Naive thymus-derived CD4-positive, alpha-beta T cell (primary cell): ENCODE measurements around the gene RUBCN. TPM values are rescaled to one million over a fixed set of nuclear protein-coding genes. Genes with fewer than 3 reads are reported as not detected.
A peak's percentile ranks its signal among the peaks of the same experiment; 100 is the strongest.
"Not testable (repeated sequence)": the region's sequence is repeated elsewhere in the genome, so short reads cannot be mapped to it uniquely, and the experiment has no call there.

Source experiments
- ATAC-seq: fragments of 150-1000 bp; cut with Tn5 transposase; 2 replicates; pipeline ENCODE4 v1.10.0; 2021; ENCODE audit warnings: mild to moderate bottlenecking, moderate library complexity
- CTCF ChIA-PET: fragments of 350-600 bp; sonication (Branson Sonifier 250); formaldehyde crosslinking; loops from one replicate; lab custom pipeline; 2021; ENCODE audit warnings: antibody characterized with exemption; lab: Charles Lee
- POLR2A ChIA-PET: fragments of 350-600 bp; sonication (Branson Sonifier 250); formaldehyde crosslinking; loops from one replicate; lab custom pipeline; 2021; ENCODE audit warnings: antibody characterized with exemption, inconsistent platforms; lab: Charles Lee
- DNase-seq, 9 donors: peaks; one replicate each; pipeline versions ENCODE4 v3.0.0 to v3.0.0-alpha.2; 2020 to 2022; ENCODE audit warnings: mixed read lengths in 1 of 9
- H3K27ac ChIP-seq: one replicate; pipeline ENCODE4 v1.7.0; 2013; ENCODE audit warnings: mild to moderate bottlenecking, low read depth, low read length, moderate library complexity
- H3K27me3 ChIP-seq, 2 donors: one replicate each; pipeline ENCODE4 v1.7.0; 2013; ENCODE audit warnings: low read length in 2 of 2, mild to moderate bottlenecking in 2 of 2, moderate library complexity in 2 of 2; ENCODE audit not compliant: control insufficient read depth in 2 of 2, insufficient read depth in 2 of 2
- H3K36me3 ChIP-seq, 3 experiments: 1 replicate in 2 of 3; 2 replicates in 1 of 3; pipeline ENCODE4 v1.7.0; 2013; ENCODE audit warnings: low read length in 3 of 3, mild to moderate bottlenecking in 3 of 3, moderate library complexity in 1 of 3; ENCODE audit not compliant: insufficient read depth in 3 of 3, control insufficient read depth in 2 of 3
- H3K4me1 ChIP-seq, 2 donors: one replicate each; pipeline ENCODE4 v1.7.0; 2013; ENCODE audit warnings: low read length in 2 of 2, mild to moderate bottlenecking in 2 of 2, moderate library complexity in 1 of 2; ENCODE audit not compliant: control insufficient read depth in 2 of 2, insufficient read depth in 2 of 2
- H3K4me3 ChIP-seq: 2 replicates; pipeline ENCODE4 v1.7.0; 2013; ENCODE audit warnings: mild to moderate bottlenecking, low read length
- H3K9me3 ChIP-seq, 3 experiments: 1 replicate in 2 of 3; 2 replicates in 1 of 3; pipeline ENCODE4 v1.7.0; 2013; ENCODE audit warnings: low read length in 3 of 3; ENCODE audit not compliant: control insufficient read depth in 2 of 3
- H3K27ac Mint-ChIP-seq, 9 donors: one replicate each; pipeline ENCODE4 v1.8.0; 2020 to 2022; ENCODE audit warnings: mixed read lengths in 9 of 9, mild to moderate bottlenecking in 8 of 9, moderate library complexity in 5 of 9, inconsistent platforms in 2 of 9
- H3K27me3 Mint-ChIP-seq, 5 donors: one replicate each; pipeline ENCODE4 v1.8.0; 2021 to 2022; ENCODE audit warnings: mixed read lengths in 5 of 5, mild to moderate bottlenecking in 1 of 5
- H3K36me3 Mint-ChIP-seq, 5 donors: one replicate each; pipeline ENCODE4 v1.8.0; 2020 to 2022; ENCODE audit warnings: mixed read lengths in 5 of 5, mild to moderate bottlenecking in 3 of 5, inconsistent platforms in 1 of 5
- H3K4me1 Mint-ChIP-seq, 7 donors: one replicate each; pipeline ENCODE4 v1.8.0; 2020 to 2022; ENCODE audit warnings: mixed read lengths in 7 of 7, mild to moderate bottlenecking in 3 of 7, inconsistent platforms in 1 of 7
- H3K4me3 Mint-ChIP-seq, 10 donors: one replicate each; pipeline ENCODE4 v1.8.0; 2020 to 2022; ENCODE audit warnings: mild to moderate bottlenecking in 10 of 10, mixed read lengths in 10 of 10, moderate library complexity in 6 of 10, inconsistent platforms in 2 of 10
- H3K9me3 Mint-ChIP-seq, 11 donors: one replicate each; pipeline ENCODE4 v1.8.0; 2020 to 2022; ENCODE audit warnings: mixed read lengths in 11 of 11, mild to moderate bottlenecking in 4 of 11, inconsistent platforms in 1 of 11, moderate library complexity in 1 of 11
- intact Hi-C, 2 donors: fragments of 100-400 bp; cut with micrococcal nuclease; formaldehyde crosslinking; loops; one replicate each; pipeline ENCODE4 v1.15.1; 2023
- polyA plus RNA-seq, 2 donors: library from polyadenylated mRNA; unstranded; fragments of 300-500 nt; fragmentation: Illumina TruSeq; gene quantifications; one replicate each; pipeline ENCODE4 v1.2.3, GENCODE V29; 2021
- total RNA-seq, 6 experiments: library from RNA in 5 of 6; stranded (reverse) in 5 of 6; gene quantifications; 1 replicate in 5 of 6; 2 replicates in 1 of 6; pipeline ENCODE4 v1.2.3 and lab custom pipeline; 2021 to 2026

Gene RUBCN
- total and polyA plus RNA-seq, 7 experiments from 2014 or later: 23.2 to 61.7 (median 45.7) TPM

DNA sequence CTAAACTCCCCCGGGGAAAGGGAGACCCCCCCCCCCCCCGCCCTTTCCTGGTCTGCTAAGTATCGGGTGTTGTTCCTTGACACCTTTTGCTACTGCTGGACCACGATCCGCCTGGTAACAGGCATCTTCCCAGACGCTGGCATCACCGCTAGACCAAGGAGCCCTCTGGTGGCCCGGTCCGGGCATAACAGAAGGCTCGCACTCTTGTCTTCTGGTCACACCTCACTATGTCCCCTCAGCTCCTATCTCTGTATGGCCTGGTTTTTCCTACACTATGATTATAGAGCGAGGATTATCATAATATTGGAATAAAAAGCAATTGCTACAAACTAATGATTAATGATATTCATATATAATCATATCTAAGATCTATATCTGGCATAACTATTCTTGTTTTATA lies 104.7 kb downstream of the RUBCN start:
- intact Hi-C loops: loop anchor here in 1 of 2 donors (1.0 kb wide), 1 partner anchor 33 kb away; no protein-coding TSS in a partner anchor
- ChIA-PET CTCF (interaction anchor here (0.7 to 1.3 kb wide), 2 partner anchors 33 to 34 kb away, joined by 4 to 10 read pairs; no protein-coding TSS in a partner anchor), POLR2A (interaction anchor here (1.3 kb wide), 1 partner anchor 33 kb away, joined by 5 read pairs; no protein-coding TSS in a partner anchor)
- DNase-seq: peak in 1 of 9 donors; percentile 24
- not testable (repeated sequence) for H3K4me1 Mint-ChIP-seq, H3K36me3 Mint-ChIP-seq, H3K27ac Mint-ChIP-seq, H3K4me3 ChIP-seq, H3K36me3 ChIP-seq, H3K4me3 Mint-ChIP-seq, H3K4me1 ChIP-seq, H3K27ac ChIP-seq, H3K27me3 Mint-ChIP-seq, H3K9me3 ChIP-seq, H3K9me3 Mint-ChIP-seq, H3K27me3 ChIP-seq, ATAC-seq

DNA sequence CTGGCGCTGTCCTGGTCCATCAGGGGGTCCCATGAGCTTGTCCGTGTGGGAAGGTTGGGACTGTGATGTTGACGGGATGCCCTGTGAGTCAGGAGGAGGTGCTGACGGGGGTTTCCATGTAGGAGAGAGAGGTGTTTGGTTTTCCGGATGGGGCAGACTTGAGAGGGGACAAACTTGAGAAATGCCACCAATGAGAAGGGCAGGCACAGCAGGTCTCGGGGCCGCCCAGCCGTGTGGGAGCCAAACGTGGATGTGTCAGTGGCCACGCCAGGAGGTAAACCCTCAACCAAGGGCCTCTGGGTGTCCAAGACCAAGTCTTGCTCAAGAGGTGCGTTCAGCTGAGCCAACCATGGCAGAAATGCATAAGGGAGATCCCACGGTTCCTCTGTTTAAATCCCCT lies 105.9 kb downstream of the RUBCN start:
- CTCF ChIA-PET: interaction anchor here (1.3 kb wide), 1 partner anchor 31 kb away, joined by 5 read pairs; no protein-coding TSS in a partner anchor
- H3K27ac ChIP-seq, H3K36me3 Mint-ChIP-seq, POLR2A ChIA-PET, intact Hi-C loops, H3K36me3 ChIP-seq, H3K27me3 ChIP-seq, H3K4me1 ChIP-seq, H3K27ac Mint-ChIP-seq, H3K4me3 ChIP-seq, H3K9me3 Mint-ChIP-seq, ATAC-seq, H3K4me3 Mint-ChIP-seq, DNase-seq, H3K27me3 Mint-ChIP-seq, H3K9me3 ChIP-seq: not testable (repeated sequence)
- peaks cover 0 to 12% (median 8%) of the 10 kb centered on the region in 7 donors for H3K4me1 Mint-ChIP-seq

DNA sequence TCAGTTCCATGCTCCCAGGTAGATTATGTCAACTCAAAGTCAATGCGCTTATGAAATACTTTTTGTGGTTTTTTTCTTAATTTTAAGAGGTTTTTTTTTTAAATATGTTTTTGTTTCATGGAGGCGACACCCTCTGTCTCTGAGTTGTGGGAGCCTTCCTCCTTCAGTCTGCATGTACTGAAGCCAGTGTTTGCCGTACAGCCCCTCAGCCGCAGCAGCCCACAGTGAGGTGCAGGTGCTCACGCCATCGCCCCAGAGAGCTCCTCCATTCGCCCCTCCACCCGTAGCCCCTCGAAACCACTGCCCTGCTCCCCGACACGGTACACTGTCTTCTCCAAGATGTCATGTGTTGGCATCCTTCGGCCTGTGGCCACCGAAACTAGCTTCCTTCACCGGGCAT lies 107.4 kb downstream of the RUBCN start:
- ATAC-seq, H3K27me3 Mint-ChIP-seq, H3K4me1 ChIP-seq, H3K27ac ChIP-seq, H3K9me3 ChIP-seq, CTCF ChIA-PET, intact Hi-C loops, H3K9me3 Mint-ChIP-seq, H3K27ac Mint-ChIP-seq, H3K27me3 ChIP-seq, H3K36me3 Mint-ChIP-seq, H3K36me3 ChIP-seq, H3K4me3 ChIP-seq, DNase-seq, POLR2A ChIA-PET: not testable (repeated sequence)
- Mint-ChIP-seq H3K4me1 (peaks cover 0 to 12% (median 8%) of the 10 kb centered on the region in 7 donors), H3K4me3 (peak overlapping the region in 1 of 10 donors; percentile 79)

DNA sequence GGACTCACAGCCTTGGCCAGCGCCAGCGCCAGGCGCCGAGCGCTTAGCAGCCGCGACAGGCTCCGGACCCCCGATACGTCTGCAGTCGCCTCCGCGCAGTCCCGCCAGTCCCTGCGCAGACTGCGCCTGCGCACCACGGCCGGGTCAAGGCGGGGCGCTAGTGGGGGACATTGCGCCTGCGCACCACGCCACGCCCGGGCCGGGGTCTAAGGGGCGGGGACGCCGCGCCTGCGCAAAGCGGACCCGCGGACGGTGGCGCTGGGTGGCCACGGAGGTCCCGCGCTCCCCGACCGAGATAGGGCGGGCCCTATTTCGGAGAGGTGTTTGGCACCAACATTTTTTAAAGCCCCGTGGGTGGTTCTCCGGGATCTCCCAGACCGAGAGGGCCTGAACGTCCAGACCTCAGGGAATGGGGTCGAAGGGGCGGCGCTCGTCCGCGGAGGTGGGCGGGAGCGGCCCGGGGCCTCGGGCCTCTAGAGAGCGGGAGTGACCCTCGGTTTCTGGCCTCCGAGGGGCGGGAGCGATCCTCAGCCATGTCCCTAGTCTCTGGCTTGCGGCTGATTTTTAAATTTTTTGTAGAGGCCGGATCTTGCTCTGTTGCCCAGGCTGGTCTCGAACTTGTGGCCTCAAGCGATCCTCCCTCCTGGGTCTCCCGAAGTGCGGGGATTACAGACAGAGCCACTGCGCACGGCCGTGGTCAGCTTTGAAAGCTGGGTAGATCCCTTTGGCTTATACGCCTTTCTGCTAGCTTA lies 108.8 kb downstream of the RUBCN start:
- intact Hi-C loops: loop anchor here (2.0 kb wide), 1 partner anchor 73 kb away; the partner anchor contains the start of gene BDH1 (in 2 of the 2)
- Histone ChIP-seq H3K4me3 (peak overlapping the region; percentile 61), H3K27ac (peak overlapping the region; percentile 79)
- H3K27me3 Mint-ChIP-seq, CTCF ChIA-PET, H3K9me3 ChIP-seq, H3K27me3 ChIP-seq, POLR2A ChIA-PET, H3K9me3 Mint-ChIP-seq, H3K36me3 Mint-ChIP-seq, H3K36me3 ChIP-seq, H3K4me1 ChIP-seq: not testable (repeated sequence)
- peak overlapping the region; percentile 14 to 89 (median 78) for H3K27ac Mint-ChIP-seq
- ATAC-seq (peak; percentile 89), DNase-seq (peak; percentile 81 to 98 (median 84))
- peak overlapping the region; percentile 61 to 88 (median 80) for H3K4me3 Mint-ChIP-seq
- H3K4me1 Mint-ChIP-seq: peaks cover 0 to 16% (median 8%) of the 10 kb centered on the region in 7 donors

DNA sequence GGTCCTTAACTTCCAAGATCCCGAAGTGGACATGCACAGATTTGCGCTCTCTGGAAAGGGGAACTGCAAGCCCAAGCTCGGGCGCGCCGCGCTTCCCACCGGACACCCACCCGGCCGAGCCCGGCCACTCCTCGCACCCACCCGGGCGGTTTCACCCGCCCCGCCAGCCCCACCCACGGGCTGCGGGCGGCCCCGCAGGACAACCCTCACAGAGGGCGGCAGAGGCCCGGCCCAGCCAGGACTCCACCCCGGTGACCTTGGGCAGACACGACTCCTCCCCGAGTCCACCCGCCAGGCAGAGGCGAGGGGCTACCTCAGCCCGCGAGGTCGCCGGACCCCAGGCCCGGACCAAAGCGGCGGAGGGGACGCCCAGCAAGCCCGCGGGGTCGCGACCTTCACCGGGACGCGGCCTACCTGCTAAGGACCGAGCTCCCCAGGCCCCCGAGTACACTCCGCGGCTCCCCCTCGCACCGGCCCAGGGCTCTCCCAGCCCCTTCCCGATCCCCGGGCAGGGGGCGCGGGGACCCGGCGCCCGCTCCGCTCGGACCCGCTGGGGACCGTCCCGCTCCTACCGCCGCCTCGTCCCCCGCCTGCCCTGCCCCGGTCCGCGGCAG lies 109.4 kb downstream of the RUBCN start:
- H3K27me3 ChIP-seq, H3K27me3 Mint-ChIP-seq, H3K36me3 ChIP-seq, H3K9me3 ChIP-seq, H3K4me1 ChIP-seq, H3K9me3 Mint-ChIP-seq, POLR2A ChIA-PET, H3K36me3 Mint-ChIP-seq, CTCF ChIA-PET: not testable (repeated sequence)
- intact Hi-C loops: loop anchor here (2.0 kb wide), 1 partner anchor 72 kb away; the partner anchor contains the start of gene BDH1 (in 2 of the 2)
- H3K4me3 ChIP-seq: peak overlapping the region; percentile 61
- peak overlapping the region; percentile 27 to 86 (median 80) for H3K4me3 Mint-ChIP-seq
- peaks cover 0 to 16% (median 8%) of the 10 kb centered on the region in 7 donors for H3K4me1 Mint-ChIP-seq
- peak overlapping the region; percentile 79 for H3K27ac ChIP-seq
- DNase-seq (peak in 1 of 9 donors; percentile 52), ATAC-seq (peak; percentile 63)
- peak overlapping the region in 5 of 9 donors; percentile 34 to 76 (median 68) for H3K27ac Mint-ChIP-seq

DNA sequence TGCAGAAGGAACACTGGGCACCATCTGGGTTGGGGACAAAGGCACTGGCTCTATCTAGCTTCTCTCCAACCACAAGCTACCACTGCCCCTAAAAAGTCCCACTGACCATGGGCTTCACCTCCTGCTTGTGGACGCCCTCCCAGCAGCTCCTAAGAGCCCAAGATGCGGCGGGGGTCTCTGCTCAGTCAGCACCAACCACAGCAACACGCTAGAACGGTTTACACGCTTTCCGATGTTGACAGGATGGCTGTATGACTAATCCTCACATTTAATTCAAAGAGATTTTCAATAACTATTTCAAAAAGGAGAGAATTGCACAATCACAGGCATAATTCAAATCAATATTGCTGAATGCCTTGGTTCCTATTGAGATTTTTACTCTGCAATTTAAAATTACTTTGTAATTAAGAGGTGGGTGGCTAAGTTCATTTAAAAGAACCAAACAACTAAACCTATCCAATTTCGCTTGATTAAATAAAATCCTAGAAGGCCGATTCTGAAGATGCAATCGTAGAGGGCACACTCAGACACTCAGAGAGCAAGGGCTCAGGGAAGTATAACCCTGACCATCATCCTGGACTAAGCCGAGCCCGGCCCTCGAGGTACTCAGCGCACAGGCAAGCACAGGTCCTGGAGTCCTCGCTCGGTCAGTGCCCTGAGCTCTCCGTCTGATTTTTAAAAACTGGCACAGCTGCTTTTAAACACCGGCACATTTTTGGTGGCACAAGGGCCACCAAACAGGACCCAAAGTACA lies 110.1 kb downstream of the RUBCN start:
- H3K36me3 ChIP-seq, H3K9me3 ChIP-seq, H3K27me3 Mint-ChIP-seq, H3K4me1 ChIP-seq, POLR2A ChIA-PET, H3K27ac ChIP-seq, DNase-seq, CTCF ChIA-PET, H3K9me3 Mint-ChIP-seq, H3K36me3 Mint-ChIP-seq, H3K27me3 ChIP-seq: not testable (repeated sequence)
- intact Hi-C loops: loop anchor here (2.0 kb wide), 1 partner anchor 72 kb away; the partner anchor contains the start of gene BDH1 (in 2 of the 2)
- H3K4me1 Mint-ChIP-seq: peaks cover 0 to 16% (median 8%) of the 10 kb centered on the region in 7 donors
- H3K27ac Mint-ChIP-seq: peak overlapping the region in 6 of 9 donors; percentile 34 to 76 (median 60)
- ATAC-seq: peak; percentile 8
- peak overlapping the region; percentile 37 for H3K4me3 ChIP-seq
- H3K4me3 Mint-ChIP-seq: peak overlapping the region; percentile 57 to 84 (median 78)
